WTC11 (cell line): Measurements from ENCODE around the gene COX5A. TPM values are rescaled to one million over a fixed set of nuclear protein-coding genes. Genes with fewer than 3 reads are reported as not detected.

Experiments
- ATAC-seq: fragments of 200-7000 bp; cut with Tn5 transposase; 2 replicates; pipeline ENCODE4 v1.10.0; 2021; ENCODE audit warnings: mild to moderate bottlenecking, moderate library complexity
- CTCF ChIA-PET: fragments of 300-600 bp; sonication (Branson Sonifier 250); formaldehyde crosslinking; loops from one replicate; lab custom pipeline; 2021; ENCODE audit warnings: antibody characterized with exemption; lab: Charles Lee
- POLR2A ChIA-PET: fragments of 350-600 bp; sonication (Branson Sonifier 250); formaldehyde crosslinking; loops from one replicate; lab custom pipeline; 2021; ENCODE audit warnings: antibody characterized with exemption; lab: Charles Lee
- DNase-seq: peaks from one replicate; pipeline ENCODE4 v3.0.0; 2021; ENCODE audit warnings: low spot score
- H3K27ac Mint-ChIP-seq: 2 replicates; pipeline ENCODE4 v1.8.0; 2021; ENCODE audit warnings: mixed read lengths
- H3K27me3 Mint-ChIP-seq: 2 replicates; pipeline ENCODE4 v1.8.0; 2021; ENCODE audit warnings: low read depth, mild to moderate bottlenecking, moderate library complexity, mixed read lengths
- H3K36me3 Mint-ChIP-seq: 2 replicates; pipeline ENCODE4 v1.8.0; 2021; ENCODE audit warnings: mixed read lengths
- H3K4me1 Mint-ChIP-seq: 2 replicates; pipeline ENCODE4 v1.8.0; 2022; ENCODE audit warnings: mixed read lengths
- H3K4me3 Mint-ChIP-seq: 2 replicates; pipeline ENCODE4 v1.8.0; 2021; ENCODE audit warnings: mild to moderate bottlenecking, moderate library complexity, mixed read lengths
- H3K9me3 Mint-ChIP-seq: 2 replicates; pipeline ENCODE4 v1.8.0; 2021; ENCODE audit warnings: mixed read lengths
- CREM ChIP-seq: sonication (generic); formaldehyde crosslinking; IDR thresholded peaks from 2 replicates; pipeline ENCODE4 v1.8.1; 2022; ENCODE audit warnings: mild to moderate bottlenecking, missing genetic modification reagents, moderate library complexity
- GTF2I ChIP-seq: fragments of 250-450 bp; sonication (Bioruptor Pico); conservative IDR thresholded peaks from 2 replicates; pipeline ENCODE4 v1.4.0; 2021; ENCODE audit warnings: mild to moderate bottlenecking
- JUN ChIP-seq: sonication (generic); formaldehyde crosslinking; IDR thresholded peaks from 2 replicates; pipeline ENCODE4 v1.8.0; 2023; ENCODE audit warnings: mild to moderate bottlenecking, missing genetic modification reagents
- KAT7 ChIP-seq: sonication (generic); formaldehyde crosslinking; IDR thresholded peaks from 2 replicates; pipeline ENCODE4 v1.8.1; 2023; ENCODE audit warnings: missing genetic modification reagents, mild to moderate bottlenecking, borderline replicate concordance
- NFE2L1 ChIP-seq: sonication (generic); formaldehyde crosslinking; IDR thresholded peaks from 2 replicates; pipeline ENCODE4 v1.8.1; 2023; ENCODE audit warnings: missing genetic modification reagents
- SOX15 ChIP-seq: fragments of 250-450 bp; sonication (Bioruptor Pico); IDR thresholded peaks from 2 replicates; pipeline ENCODE4 v1.9.0; 2021; ENCODE audit warnings: mild to moderate bottlenecking
- SP1 ChIP-seq: sonication (generic); formaldehyde crosslinking; conservative IDR thresholded peaks from 2 replicates; pipeline ENCODE4 v1.8.1; 2022; ENCODE audit warnings: missing genetic modification reagents
- TCF7 ChIP-seq: sonication (generic); formaldehyde crosslinking; IDR thresholded peaks from 2 replicates; pipeline ENCODE4 v1.8.0; 2022; ENCODE audit warnings: mild to moderate bottlenecking, low read depth, missing genetic modification reagents, moderate library complexity
- TEAD1 ChIP-seq: sonication (generic); formaldehyde crosslinking; IDR thresholded peaks from 2 replicates; pipeline ENCODE4 v1.8.0; 2022; ENCODE audit warnings: mild to moderate bottlenecking, missing genetic modification reagents
- ZNF219 ChIP-seq: sonication (generic); formaldehyde crosslinking; IDR thresholded peaks from 2 replicates; pipeline ENCODE4 v1.8.0; 2023; ENCODE audit warnings: missing genetic modification reagents, mild to moderate bottlenecking, borderline replicate concordance
- ZNF232 ChIP-seq: sonication (generic); formaldehyde crosslinking; IDR thresholded peaks from 2 replicates; pipeline ENCODE4 v1.8.0; 2022; ENCODE audit warnings: mild to moderate bottlenecking, missing genetic modification reagents
- ZNF396 ChIP-seq: fragments of 250-450 bp; sonication (Bioruptor Pico); IDR thresholded peaks from 2 replicates; pipeline ENCODE4 v1.8.0; 2021; ENCODE audit warnings: mild to moderate bottlenecking, moderate library complexity, borderline replicate concordance
- ZNF423 ChIP-seq: fragments of 250-450 bp; sonication (Bioruptor Pico); IDR thresholded peaks from 2 replicates; pipeline ENCODE4 v2.1.2; 2022; ENCODE audit warnings: mild to moderate bottlenecking, moderate library complexity
- total RNA-seq: library from RNA; stranded (reverse); gene quantifications from 3 replicates; pipeline ENCODE4 v1.2.3, GENCODE V29; 2021
- TF ChIP-seq, protein P1 (sequence below): sonication (generic); formaldehyde crosslinking; IDR thresholded peaks from 2 replicates; pipeline ENCODE4 v1.8.0; 2022; ENCODE audit warnings: mild to moderate bottlenecking, missing genetic modification reagents
- TF ChIP-seq, protein P2 (sequence below): sonication (generic); formaldehyde crosslinking; IDR thresholded peaks from 2 replicates; pipeline ENCODE4 v1.8.1; 2022; ENCODE audit warnings: low read depth, mild to moderate bottlenecking, moderate library complexity, missing genetic modification reagents, borderline replicate concordance
- TF ChIP-seq, protein P3 (sequence below): fragments of 250-450 bp; sonication (Bioruptor Pico); IDR thresholded peaks from 2 replicates; pipeline ENCODE4 v1.8.0; 2021; ENCODE audit warnings: mild to moderate bottlenecking
- TF ChIP-seq, protein P4 (sequence below): sonication (generic); formaldehyde crosslinking; IDR thresholded peaks from 2 replicates; pipeline ENCODE4 v1.8.1; 2023; ENCODE audit warnings: mild to moderate bottlenecking, missing genetic modification reagents, moderate library complexity
- TF ChIP-seq, protein P5 (sequence below): sonication (generic); formaldehyde crosslinking; IDR thresholded peaks from 2 replicates; pipeline ENCODE4 v1.8.0; 2022; ENCODE audit warnings: mild to moderate bottlenecking, missing genetic modification reagents
- TF ChIP-seq, protein P6 (sequence below): sonication (generic); formaldehyde crosslinking; IDR thresholded peaks from 2 replicates; pipeline ENCODE4 v1.8.0; 2023; ENCODE audit warnings: mild to moderate bottlenecking, missing genetic modification reagents
- TF ChIP-seq, protein P7 (sequence below): sonication (generic); formaldehyde crosslinking; IDR thresholded peaks from 2 replicates; pipeline ENCODE4 v1.8.1; 2022; ENCODE audit warnings: low read depth, missing genetic modification reagents, borderline replicate concordance
- TF ChIP-seq, protein P8 (sequence below): fragments of 250-450 bp; sonication (Bioruptor Pico); IDR thresholded peaks from 2 replicates; pipeline ENCODE4 v2.1.2; 2022; ENCODE audit warnings: mild to moderate bottlenecking, moderate library complexity
- TF ChIP-seq, protein P9 (sequence below): fragments of 250-450 bp; sonication (Bioruptor Pico); conservative IDR thresholded peaks from 2 replicates; pipeline ENCODE4 v1.9.0; 2021; ENCODE audit warnings: mild to moderate bottlenecking

COX5A gene
- total RNA-seq, 1 experiment from 2014 or later = 354 TPM

DNA sequence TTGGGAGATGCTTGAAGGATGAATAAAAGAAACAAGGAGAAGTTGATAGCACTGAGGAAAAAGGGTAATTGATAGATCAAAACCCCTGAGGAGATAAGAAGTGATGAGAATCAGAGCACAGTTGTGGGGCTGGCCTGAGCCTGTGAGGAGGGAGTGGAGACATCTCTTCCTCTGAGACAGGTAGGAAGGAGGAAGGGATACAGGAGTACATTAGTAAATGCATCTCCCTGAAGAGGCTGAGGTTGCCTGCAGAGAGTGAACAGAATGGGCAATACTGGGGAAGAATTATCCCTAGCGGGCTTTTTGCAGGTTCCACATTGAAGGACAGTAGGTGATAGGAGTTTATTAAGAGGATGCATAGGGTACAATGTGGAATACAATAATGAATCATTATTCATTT, 40.2 kb upstream of the COX5A start (continued):
- TF ChIP-seq GTF2I (CRISPR knock-in tag) (no peak), ZNF232 (CRISPR knock-in tag) (no peak), ZNF396 (no peak), SOX15 (CRISPR knock-in tag) (no peak), ZNF219 (CRISPR knock-in tag) (no peak), KAT7 (CRISPR knock-in tag) (no peak), CREM (no peak), NFE2L1 (CRISPR knock-in tag) (no peak)
- TF ChIP-seq, protein P1, sequence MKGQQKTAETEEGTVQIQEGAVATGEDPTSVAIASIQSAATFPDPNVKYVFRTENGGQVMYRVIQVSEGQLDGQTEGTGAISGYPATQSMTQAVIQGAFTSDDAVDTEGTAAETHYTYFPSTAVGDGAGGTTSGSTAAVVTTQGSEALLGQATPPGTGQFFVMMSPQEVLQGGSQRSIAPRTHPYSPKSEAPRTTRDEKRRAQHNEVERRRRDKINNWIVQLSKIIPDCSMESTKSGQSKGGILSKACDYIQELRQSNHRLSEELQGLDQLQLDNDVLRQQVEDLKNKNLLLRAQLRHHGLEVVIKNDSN (CRISPR knock-in tag) = no peak
- TF ChIP-seq, protein P2, sequence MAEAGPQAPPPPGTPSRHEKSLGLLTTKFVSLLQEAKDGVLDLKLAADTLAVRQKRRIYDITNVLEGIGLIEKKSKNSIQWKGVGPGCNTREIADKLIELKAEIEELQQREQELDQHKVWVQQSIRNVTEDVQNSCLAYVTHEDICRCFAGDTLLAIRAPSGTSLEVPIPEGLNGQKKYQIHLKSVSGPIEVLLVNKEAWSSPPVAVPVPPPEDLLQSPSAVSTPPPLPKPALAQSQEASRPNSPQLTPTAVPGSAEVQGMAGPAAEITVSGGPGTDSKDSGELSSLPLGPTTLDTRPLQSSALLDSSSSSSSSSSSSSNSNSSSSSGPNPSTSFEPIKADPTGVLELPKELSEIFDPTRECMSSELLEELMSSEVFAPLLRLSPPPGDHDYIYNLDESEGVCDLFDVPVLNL (CRISPR knock-in tag) = no peak
- TF ChIP-seq, protein P3, sequence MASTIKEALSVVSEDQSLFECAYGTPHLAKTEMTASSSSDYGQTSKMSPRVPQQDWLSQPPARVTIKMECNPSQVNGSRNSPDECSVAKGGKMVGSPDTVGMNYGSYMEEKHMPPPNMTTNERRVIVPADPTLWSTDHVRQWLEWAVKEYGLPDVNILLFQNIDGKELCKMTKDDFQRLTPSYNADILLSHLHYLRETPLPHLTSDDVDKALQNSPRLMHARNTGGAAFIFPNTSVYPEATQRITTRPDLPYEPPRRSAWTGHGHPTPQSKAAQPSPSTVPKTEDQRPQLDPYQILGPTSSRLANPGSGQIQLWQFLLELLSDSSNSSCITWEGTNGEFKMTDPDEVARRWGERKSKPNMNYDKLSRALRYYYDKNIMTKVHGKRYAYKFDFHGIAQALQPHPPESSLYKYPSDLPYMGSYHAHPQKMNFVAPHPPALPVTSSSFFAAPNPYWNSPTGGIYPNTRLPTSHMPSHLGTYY (CRISPR knock-in tag) = no peak

DNA sequence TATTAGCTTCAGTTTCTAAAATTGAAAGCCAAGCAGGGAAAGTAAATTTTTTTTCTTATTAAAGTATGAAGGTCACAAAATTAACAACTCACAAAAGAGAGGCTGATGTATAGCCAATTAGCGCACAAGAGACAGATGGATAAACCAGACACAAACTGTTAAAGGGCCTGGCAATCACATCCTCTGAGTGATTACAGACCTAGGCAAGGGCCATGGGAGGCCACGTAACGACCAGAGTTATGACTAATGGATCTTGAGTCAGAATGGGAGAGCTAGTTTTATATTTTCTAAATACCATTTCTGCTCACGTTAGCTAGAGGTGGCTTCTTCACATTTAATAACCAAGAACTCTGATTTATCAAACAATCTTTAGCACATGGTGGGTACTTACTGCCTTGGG, 39.7 kb upstream of the COX5A start:
- ATAC-seq (no peak), DNase-seq (no peak)
- no peaks in the 10 kb centered on the region for H3K27me3 Mint-ChIP-seq
- ChIA-PET POLR2A (no interaction called here), CTCF (interaction anchor here (1.0 kb wide), 1 partner anchor 21 kb away, joined by 3 read pairs; the partner anchor contains the start of gene RPP25)
- TF ChIP-seq ZNF396 (no peak), TEAD1 (CRISPR knock-in tag) (no peak), NFE2L1 (CRISPR knock-in tag) (no peak), SP1 (CRISPR knock-in tag) (no peak), JUN (no peak), ZNF423 (CRISPR knock-in tag) (no peak), KAT7 (CRISPR knock-in tag) (no peak), TCF7 (no peak)
- TF ChIP-seq, protein P4, sequence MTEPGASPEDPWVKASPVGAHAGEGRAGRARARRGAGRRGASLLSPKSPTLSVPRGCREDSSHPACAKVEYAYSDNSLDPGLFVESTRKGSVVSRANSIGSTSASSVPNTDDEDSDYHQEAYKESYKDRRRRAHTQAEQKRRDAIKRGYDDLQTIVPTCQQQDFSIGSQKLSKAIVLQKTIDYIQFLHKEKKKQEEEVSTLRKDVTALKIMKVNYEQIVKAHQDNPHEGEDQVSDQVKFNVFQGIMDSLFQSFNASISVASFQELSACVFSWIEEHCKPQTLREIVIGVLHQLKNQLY (CRISPR knock-in tag) = no peak
- TF ChIP-seq, protein P5, sequence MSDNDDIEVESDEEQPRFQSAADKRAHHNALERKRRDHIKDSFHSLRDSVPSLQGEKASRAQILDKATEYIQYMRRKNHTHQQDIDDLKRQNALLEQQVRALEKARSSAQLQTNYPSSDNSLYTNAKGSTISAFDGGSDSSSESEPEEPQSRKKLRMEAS = no peak
- TF ChIP-seq, protein P6, sequence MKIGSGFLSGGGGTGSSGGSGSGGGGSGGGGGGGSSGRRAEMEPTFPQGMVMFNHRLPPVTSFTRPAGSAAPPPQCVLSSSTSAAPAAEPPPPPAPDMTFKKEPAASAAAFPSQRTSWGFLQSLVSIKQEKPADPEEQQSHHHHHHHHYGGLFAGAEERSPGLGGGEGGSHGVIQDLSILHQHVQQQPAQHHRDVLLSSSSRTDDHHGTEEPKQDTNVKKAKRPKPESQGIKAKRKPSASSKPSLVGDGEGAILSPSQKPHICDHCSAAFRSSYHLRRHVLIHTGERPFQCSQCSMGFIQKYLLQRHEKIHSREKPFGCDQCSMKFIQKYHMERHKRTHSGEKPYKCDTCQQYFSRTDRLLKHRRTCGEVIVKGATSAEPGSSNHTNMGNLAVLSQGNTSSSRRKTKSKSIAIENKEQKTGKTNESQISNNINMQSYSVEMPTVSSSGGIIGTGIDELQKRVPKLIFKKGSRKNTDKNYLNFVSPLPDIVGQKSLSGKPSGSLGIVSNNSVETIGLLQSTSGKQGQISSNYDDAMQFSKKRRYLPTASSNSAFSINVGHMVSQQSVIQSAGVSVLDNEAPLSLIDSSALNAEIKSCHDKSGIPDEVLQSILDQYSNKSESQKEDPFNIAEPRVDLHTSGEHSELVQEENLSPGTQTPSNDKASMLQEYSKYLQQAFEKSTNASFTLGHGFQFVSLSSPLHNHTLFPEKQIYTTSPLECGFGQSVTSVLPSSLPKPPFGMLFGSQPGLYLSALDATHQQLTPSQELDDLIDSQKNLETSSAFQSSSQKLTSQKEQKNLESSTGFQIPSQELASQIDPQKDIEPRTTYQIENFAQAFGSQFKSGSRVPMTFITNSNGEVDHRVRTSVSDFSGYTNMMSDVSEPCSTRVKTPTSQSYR (CRISPR knock-in tag) = no peak
- TF ChIP-seq, protein P7, sequence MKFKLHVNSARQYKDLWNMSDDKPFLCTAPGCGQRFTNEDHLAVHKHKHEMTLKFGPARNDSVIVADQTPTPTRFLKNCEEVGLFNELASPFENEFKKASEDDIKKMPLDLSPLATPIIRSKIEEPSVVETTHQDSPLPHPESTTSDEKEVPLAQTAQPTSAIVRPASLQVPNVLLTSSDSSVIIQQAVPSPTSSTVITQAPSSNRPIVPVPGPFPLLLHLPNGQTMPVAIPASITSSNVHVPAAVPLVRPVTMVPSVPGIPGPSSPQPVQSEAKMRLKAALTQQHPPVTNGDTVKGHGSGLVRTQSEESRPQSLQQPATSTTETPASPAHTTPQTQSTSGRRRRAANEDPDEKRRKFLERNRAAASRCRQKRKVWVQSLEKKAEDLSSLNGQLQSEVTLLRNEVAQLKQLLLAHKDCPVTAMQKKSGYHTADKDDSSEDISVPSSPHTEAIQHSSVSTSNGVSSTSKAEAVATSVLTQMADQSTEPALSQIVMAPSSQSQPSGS (CRISPR knock-in tag) = no peak
- TF ChIP-seq, protein P8, sequence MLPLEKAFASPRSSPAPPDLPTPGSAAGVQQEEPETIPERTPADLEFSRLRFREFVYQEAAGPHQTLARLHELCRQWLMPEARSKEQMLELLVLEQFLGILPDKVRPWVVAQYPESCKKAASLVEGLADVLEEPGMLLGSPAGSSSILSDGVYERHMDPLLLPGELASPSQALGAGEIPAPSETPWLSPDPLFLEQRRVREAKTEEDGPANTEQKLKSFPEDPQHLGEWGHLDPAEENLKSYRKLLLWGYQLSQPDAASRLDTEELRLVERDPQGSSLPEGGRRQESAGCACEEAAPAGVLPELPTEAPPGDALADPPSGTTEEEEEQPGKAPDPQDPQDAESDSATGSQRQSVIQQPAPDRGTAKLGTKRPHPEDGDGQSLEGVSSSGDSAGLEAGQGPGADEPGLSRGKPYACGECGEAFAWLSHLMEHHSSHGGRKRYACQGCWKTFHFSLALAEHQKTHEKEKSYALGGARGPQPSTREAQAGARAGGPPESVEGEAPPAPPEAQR = no peak
- TF ChIP-seq, protein P9, sequence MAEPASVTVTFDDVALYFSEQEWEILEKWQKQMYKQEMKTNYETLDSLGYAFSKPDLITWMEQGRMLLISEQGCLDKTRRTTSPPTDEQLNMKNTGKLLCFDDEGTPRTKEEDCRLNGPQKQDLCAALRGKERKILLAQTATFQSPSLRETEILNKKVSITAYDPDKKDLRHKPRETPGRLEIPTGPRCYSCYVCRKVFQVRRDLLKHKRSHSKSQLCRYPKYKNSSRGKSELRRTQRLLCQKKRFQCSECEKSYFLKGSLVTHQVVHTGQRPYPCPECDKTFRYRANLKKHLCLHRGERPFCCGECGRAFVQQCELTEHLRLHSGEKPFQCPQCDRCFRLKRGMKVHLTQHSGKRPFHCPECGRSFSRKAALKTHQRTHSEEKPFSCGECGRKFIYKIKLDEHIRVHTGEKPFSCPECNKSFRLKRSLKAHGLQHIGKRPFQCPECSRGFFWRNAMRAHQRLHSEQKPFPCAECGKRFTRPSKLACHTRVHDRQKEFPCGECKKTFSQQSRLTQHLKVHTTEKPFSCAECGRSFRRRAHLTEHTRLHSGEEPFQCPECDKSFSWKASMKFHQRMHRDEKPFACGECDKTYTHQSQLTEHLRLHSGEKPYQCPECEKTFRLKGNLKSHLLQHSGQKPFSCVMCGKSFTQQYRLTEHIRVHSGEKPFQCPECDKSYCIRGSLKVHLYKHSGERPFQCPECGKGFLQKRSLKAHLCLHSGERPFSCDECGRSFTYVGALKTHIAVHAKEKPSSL (CRISPR knock-in tag) = no peak
- no peaks in the 10 kb centered on the region for H3K4me1 Mint-ChIP-seq
- no peaks in the 10 kb centered on the region for H3K36me3 Mint-ChIP-seq
- no peak overlapping the region for H3K27ac Mint-ChIP-seq
- no peaks in the 10 kb centered on the region for H3K9me3 Mint-ChIP-seq
- H3K4me3 Mint-ChIP-seq = no peak overlapping the region
